GM18520 (cell line): Measurements from ENCODE around the gene KATNB1.

Source experiments
- ATAC-seq: cut with Tn5 transposase; IDR thresholded peaks from one replicate; pipeline ENCODE4 v1.9.1; 2021; ENCODE audit not compliant: unreplicated experiment

The KATNB1 gene, protein sequence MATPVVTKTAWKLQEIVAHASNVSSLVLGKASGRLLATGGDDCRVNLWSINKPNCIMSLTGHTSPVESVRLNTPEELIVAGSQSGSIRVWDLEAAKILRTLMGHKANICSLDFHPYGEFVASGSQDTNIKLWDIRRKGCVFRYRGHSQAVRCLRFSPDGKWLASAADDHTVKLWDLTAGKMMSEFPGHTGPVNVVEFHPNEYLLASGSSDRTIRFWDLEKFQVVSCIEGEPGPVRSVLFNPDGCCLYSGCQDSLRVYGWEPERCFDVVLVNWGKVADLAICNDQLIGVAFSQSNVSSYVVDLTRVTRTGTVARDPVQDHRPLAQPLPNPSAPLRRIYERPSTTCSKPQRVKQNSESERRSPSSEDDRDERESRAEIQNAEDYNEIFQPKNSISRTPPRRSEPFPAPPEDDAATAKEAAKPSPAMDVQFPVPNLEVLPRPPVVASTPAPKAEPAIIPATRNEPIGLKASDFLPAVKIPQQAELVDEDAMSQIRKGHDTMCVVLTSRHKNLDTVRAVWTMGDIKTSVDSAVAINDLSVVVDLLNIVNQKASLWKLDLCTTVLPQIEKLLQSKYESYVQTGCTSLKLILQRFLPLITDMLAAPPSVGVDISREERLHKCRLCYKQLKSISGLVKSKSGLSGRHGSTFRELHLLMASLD

DNA sequence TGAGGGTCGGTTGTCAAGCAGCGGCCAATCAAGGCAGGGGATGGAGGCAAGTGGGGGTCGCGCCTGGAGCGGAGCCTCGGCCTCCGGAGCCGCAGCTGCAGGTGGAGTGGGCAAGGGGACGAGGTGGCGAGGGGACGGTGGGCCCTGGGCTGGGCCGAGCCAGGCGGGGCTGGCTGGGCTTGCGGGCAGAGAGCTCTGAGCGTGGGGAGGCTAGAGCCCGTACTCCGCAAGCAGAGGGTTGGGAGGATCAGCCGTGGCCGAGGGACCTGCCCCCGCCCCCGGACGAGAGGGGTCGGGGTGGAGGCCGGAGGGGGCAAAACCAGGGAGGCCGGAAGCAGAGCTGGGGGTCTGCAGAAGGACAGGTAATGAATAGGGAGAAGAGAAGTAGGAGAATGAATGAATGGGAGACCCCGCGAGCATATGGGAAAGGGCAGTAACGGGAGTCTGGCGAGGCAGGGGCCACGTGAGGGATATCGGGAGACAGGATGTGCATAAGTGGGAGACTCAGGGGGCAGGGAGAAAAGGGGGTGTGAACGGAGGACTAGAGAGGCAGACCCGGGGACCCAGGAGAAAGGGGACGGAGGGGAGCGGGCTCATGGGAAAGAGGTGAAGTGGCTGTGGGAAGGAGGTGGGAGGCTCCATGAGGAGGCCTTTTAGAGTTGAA is at the start of gene KATNB1:
Gene KATNB1 (plus strand): TSS at position 16 of the 664 bp plus-strand sequence. CDS start 1,474 bp downstream, outside the sequence.
- ATAC-seq = no peak

DNA sequence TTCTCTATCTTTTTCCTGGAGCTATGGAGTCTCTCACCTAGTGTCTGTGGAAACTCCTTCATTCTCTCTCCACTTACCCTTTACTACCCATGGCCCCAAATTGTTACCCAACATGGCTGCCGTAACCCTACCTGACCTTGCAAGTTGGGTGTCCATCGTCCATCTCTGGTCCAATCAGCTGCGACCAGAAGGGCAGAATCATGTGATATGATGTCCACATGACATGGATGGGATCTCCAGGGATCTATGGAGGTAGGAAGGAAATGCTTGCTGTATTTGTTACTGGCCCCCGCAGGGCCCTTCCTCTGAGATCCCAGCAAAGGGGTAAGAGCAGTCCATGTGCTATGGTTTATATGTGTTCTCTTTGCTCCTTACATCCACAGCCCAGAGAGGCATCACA is 49.0 kb upstream of the KATNB1 start:
- ATAC-seq = no peak

DNA sequence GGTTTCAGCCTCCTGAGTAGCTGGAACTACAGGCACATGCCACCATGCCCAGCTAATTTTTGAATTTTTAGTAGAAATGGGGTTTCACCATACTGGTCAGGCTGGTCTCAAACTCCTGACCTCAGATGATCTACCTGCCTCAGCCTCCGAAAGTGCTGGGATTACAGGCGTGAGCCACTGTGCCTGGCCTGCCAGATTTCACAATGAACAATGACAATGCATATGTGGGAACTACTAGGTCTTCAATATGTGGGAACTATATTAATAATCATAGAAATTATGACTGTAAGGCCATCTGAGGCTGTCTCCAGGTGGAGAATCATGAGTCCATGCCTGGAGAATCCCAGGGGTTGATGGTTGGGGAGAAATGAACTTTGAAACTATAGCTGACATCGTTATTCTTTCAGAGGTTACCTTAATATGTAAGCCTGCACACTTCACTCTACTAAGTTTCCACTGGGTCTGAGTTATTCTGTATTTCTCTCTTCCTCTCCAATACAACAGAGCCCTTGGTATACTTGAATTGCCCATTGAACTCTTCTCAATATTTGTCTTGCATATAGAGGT is 48.1 kb upstream of the KATNB1 start:
- no peak for ATAC-seq

DNA sequence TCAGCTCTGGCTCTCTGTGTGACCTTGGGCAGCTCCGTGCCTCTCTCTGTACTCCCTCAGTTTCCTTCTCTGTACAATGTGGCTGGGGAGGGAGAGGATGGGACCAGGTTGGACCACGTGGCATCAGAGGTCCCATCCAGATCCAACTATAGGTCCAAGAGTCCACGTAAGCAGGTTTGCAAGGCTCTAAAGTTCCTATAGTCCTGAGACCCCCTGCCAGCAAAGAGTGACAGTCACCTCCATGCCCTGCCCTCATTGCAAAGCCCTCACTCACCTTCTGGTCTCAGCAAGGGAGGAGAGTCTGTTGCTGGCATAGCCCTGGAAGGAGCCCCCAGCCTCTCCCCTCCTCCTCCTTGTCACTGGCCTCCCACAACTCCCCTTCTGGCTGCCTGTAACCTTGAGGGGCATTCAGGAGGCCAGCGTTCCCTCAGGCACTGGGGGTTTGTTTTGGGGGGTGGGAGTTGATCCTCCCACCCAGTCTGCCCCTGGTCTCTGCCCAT is 47.0 kb upstream of the KATNB1 start:
- no peak for ATAC-seq

DNA sequence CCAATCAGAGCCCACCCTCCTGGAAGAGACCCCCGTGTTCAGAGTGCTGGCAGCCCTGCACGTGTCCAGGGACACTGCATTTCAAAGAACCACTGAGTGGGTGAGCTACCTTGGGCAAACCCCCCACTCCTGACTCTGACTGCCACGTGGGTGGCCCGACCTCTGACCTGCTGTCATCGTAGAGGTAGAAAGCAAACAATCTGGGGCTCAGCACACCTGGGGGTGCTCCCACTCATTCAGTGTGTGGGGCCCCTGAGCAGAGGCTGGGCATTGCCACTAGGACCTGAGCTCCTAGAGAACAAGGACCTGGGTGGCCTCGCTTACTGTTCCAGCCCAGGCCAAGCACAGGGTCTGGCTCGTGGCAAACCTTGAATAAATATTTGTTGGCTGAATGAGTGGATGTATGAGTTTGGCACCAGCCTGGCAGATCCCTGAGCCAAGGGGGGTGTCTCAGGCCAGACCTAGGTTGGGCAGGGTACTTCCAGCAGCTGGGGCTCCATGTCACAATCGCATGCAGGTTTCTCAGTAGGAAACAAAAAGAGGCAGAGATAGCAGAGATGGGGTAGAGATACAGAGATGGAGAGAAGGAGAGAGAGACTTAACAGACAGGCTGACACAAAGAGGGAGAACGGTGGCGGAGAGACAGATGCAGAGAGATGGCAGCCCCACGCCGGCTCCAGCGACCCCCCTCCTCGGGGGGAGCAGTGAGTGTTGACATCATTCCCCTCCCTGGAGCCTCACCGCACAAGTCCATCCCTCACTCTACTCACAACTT is 46.4 kb upstream of the KATNB1 start:
- no peak for ATAC-seq

DNA sequence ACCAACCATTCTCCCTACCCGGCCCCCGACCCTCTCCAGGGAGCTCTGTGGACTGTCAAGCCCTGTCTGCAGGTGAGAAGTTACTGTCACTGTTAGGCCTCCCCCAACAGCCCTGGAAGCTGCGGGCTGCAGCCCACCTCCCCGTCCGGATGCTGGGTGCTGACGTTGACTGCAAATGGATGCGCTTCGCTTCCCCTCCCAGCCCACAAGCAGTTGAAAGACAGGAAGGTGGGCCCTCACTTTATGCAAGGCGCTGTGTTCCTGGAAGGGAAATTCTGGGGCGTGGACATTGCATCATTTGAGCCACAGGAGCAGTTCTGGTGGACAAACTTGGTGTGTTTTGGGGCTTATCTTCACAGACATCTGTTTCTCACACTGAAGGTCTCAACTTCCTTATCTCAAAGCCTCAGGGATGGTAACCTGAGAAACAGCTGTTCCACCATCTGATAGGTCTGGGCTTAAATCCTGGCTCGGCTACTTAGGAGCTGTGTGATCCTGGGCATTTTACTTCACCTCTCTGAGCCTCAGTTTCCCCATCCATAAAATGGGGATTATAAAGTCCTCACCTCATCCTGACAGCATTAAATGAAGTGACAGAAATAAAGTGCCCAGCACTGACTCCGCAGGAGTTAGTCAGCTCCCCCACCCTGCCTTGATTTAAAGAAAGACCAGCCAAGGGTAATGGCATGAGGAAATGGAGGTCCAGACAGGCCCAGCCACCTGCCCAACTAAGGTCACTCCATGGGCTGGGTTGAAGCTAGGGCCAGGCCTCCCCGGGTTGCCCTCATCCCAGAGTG is 45.6 kb upstream of the KATNB1 start:
- no peak for ATAC-seq

DNA sequence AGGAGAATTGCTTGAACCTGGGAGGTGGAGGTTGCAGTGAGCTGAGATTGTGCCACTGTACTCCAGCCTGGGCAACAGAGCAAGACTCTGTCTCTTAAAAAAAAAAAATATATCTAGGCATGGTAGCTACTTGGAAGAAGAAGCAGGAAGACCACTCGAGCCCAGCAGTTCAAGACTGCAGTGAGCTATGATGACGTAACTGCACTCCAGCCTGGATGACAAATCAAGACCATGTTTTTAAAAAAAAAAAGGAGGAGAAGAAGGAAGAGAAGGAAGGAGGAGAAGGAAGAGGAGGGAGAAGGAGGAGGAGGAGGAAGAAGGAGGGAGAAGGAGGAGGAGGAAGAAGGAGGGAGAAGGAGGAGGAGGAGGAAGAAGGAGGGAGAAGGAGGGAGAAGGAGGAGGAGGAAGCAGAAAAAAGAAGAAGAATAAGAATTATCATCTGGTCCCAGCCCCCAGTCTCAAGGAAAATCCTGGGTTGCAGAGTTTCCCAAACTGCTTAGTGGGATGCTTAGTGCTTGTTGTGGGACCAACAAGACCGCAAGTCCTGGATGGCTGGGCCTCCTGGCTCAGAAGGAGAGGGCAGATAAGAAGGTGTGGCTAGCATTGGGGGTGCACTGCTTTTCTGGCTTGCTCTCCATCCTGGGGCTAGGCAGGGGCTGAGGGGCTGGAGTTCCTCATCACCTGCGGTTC is 44.6 kb upstream of the KATNB1 start:
- no peak for ATAC-seq

DNA sequence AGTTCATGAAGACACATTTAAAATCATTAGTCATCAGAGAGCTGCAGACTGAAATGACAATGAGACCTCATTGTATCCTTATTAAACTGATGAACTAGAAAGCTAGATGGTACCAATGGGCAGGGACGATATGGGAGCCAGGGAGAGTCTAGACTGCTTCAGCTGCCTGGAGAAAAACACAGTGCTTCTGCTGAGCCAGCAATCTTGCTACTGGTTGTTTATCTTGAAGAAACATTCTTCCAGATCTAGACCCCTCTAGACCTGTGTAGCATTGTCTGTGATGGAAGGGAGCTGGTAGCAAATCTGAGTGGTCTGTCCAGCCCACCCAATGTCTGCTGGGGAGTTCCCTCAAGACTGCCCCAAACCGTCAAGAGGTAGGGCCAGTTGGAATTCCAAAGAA is 42.9 kb upstream of the KATNB1 start:
- ATAC-seq = no peak

DNA sequence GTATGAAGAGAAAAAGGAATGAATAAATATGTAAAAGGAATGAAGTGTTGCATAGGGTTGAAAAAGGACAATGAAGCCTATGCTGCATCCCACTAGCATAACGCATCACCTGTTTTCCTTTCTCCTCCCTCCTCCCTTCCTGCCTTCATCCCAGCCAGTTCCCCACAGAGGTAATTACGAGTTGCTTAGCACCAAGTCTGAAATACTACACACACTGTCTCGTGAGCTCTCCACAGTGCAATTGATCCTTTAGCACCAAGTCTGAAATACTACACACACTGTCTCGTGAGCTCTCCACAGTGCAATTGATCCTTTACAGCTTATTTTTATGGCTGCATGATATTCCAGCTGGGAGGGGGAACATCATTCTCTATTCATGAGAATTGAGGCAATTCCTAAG is 42.0 kb upstream of the KATNB1 start:
- no peak for ATAC-seq

DNA sequence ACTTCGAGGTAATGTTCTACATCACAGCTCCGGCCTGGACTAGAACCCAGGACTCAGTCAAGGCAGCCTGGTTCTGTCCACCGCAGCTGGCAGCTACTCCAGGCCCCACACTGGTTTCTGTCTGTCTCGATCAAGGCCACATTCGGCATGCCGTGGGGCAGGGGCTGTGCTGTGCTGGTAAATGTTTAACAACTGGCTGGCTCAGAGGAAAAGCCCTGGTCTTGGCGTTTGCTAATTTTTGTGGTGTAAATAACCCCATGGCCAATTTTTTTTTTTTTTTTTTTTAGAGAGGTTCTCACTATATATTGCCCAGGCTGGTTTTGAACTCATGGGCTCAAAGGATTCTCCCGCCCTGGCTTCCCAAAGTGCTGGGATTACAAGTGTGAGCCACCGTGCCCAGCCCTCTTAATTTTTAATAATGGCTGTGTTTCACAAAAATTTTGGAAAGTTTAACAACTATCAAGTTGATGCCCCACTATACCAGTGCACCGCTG is 41.3 kb upstream of the KATNB1 start:
- ATAC-seq = no peak

DNA sequence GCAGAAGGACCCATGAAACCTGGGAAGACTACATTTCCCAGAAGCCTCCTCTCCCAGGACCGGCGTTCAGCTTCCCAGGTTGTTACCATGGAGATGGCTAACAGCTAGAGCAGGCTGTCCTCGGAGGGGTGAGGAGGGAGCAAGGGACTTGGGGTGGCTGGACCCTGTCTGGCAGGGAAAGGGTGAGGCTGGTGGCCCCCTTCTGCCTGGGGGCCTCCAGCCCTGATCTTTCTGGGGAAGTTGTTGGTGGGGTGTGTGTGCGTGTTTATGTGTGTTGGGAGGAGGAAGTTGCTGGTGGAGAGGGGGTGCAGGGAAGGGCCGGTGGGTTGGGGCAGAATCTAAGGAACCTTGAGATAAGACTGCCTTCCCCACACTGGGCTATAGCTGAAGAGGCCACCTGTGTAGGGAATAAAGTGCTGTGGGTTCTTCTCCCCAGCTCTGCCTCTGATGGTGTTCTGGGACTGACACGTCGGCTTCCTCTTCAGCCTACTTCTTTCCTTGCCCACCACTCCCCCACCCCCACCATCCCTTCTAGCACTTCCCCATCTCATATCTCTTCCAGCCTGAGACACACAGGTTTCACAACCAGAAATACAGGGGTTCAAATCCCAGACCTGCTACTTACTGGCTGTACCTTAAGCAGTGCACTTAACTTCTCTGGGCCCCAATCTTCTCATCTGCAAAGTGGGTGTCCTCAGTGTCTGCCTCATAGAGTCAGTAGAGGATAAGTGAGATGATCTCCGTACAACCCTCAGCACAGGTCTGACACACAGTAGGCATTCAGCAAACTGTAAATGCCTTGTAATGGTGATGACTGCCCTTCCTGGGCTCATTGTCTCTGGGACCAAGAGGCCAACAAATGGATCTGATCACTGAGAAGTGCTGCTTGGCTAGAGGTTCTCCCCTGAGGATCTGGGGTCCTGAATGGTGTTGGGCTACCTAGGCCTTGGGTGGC is 40.6 kb upstream of the KATNB1 start, which contains the start of gene DRC7:
Gene DRC7 (plus strand): TSS at position 82 of the 955 bp plus-strand sequence. CDS start 3,144 bp downstream, outside the sequence.
- no peak for ATAC-seq

DNA sequence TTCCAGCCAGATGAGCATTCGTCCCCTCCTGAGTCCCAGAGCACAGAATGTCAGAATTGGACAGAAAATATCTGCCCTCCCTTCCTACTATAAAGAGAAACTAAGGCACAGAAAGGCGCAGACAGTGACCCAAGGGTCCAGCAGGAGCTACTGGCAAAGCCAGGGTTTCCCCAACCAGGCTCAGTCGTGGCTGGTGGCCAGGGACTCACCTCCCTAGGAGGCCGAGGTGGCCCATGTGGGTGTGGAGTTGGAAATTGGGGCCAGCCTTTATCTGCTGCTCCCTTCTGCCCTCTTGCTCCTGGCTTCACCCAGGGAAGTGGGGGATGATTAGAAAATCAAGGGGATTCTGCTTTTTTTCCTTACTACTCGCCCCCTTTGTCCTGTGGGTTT is 39.9 kb upstream of the KATNB1 start:
- ATAC-seq = no peak

DNA sequence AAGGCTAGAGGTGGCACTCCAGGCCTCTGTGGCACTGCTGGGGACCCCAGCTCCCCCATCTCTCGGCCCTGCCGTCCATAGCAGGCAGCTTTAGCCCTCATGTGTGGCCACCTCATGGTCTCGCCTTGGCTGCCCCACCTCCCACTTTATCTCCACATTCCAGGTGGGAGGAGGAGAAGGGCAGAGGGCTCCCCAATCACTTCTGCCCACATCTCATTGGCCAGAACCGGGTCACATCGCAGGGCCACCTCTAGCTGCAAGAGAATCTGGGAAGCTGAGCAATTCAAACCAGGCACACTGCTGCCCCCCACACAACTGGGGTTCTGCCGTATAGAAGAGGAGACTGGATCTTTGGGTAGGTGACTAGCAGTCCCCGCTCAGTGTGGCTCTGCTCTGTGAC is 39.3 kb upstream of the KATNB1 start:
- no peak for ATAC-seq

DNA sequence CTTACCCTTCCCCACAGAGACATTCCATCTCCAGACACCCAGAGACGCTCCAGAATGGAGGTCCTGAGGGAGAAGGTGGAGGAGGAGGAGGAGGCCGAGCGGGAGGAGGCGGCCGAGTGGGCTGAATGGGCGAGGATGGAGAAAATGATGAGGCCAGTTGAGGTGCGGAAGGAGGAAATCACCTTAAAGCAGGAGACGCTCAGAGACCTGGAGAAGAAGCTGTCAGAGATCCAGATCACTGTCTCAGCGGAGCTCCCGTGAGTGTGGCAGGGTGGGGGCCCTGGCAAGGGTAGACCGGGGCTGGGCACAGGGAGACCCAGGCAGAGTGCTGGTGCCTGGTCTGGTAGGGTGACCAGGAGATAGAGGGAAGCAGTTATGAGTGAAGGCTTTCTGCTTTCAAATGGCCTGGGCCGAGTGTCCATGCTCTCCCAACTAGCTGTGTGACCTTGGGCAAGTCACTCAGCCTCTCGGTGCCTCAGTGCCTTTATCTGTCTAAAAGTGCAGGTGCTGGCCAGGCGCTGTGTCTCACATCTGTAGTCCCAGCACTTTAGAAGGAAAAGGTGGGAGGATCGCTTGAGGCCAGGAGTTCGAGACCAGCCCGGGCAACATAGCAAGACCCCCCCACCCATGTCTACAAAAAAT is 37.6 kb upstream of the KATNB1 start:
- no peak for ATAC-seq

DNA sequence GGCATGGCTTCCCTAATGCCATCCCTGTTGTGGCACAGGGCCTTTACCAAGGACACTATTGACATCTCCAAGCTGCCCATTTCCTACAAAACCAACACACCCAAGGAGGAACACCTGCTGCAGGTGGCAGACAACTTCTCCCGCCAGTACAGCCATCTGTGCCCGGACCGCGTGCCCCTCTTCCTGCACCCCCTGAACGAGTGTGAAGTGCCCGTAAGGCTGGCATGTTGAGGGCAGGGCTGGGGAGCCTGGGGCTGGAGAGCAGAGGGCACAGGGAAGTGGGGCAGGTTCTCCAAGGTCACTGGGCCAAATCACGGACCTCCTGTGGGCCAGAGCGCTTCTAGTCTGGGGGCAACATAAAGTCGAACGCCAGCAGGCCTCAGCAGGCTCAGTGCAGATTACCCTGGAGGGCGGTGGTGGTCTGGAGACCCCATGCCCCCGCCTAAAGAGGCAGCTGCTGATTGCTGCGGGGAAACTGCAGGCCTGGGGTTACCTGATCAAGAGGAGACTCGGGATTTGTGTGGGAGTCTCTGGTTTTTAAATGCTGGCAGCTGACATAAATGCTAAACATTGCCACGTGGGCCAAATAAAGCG is 36.7 kb upstream of the KATNB1 start:
- ATAC-seq = no peak

DNA sequence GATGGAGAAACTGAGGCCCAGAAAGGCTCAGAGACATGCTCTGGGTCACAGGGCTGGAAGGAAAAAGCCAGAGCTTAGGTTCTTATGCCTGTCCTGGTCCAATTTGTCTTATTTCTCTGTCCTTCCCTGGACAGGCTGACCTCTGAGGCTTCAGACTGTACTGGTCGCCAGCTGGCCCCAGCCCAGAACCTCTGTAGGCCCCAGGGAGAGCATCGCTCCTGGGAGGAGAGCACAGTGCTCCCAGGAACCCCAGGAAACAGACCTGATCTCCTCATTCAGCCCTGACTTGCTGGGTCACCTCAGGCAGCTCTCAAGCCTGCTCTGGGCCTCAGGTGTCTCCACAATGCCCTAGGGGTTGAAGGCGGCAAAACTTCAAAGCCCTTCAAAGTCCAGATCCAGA is 36.1 kb upstream of the KATNB1 start:
- ATAC-seq = no peak

DNA sequence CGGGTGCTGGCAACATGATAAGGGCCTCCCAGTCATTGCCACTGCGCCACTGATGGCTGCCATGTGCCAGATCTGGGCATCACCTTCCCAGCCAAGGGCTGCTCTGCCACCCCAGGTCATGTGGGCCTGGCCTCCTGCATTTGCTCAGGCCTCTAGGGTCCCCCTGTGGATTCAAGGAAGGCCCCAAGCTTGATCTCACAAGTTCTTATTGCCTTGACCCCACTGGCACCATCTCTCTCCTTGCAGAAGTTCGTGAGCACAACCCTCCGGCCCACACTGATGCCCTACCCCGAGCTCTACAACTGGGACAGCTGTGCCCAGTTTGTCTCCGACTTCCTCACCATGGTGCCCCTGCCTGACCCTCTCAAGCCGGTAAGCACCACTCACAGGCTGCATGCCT is 35.7 kb upstream of the KATNB1 start:
- ATAC-seq = no peak
